ENCODE results near the gene FGR. TPM values are rescaled to one million over a fixed set of nuclear protein-coding genes. Genes with fewer than 3 reads are reported as not detected.

The FGR gene
- total and polyA plus RNA-seq, 2 of the 13 experiments (the other 11 are each of a cell fraction or from before 2014, with no cell fraction given) = not detected

DNA sequence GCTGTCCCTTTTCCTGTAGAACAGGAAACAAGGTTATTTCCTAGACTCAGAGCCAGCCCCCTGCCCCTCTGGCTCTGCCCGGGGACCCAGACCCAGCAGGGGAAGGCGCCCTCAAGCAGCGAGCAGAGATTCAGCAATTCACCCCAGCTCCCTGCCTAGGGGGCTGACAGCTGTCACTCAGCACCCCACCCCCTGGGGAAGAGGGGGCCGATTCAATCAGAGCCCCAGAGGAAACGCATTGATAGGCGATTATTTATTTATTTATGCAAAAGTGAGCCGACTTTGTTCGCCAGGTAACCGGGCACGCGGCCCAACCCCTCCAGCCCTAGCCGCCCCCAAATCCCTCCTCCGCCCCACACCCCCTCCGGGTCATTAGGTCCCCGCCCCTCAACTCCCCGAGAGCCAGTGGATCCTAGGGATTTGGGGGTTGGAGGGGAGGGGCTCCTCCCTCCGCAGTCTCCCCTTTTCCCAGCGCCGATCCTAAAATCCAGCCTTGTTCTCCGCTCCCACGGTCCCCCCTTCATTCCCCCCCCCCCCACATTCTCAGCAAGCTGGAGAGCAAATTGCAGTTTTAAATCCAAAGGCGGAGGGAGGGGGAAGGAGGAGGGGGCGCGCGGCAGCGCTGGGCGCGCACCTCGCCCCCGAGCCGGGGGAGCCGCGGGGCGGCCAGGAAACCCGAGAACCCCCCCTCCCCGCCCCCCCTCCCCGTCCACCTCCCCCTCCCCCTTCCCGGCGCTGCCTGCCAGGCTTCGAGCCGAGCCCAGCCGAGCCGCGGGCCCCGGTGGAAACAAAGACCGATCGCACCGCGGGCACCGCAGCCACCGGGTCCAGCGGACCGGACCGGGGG is 32.3 kb downstream of the FGR start (continued):
- TF ChIP-seq, protein P1, sequence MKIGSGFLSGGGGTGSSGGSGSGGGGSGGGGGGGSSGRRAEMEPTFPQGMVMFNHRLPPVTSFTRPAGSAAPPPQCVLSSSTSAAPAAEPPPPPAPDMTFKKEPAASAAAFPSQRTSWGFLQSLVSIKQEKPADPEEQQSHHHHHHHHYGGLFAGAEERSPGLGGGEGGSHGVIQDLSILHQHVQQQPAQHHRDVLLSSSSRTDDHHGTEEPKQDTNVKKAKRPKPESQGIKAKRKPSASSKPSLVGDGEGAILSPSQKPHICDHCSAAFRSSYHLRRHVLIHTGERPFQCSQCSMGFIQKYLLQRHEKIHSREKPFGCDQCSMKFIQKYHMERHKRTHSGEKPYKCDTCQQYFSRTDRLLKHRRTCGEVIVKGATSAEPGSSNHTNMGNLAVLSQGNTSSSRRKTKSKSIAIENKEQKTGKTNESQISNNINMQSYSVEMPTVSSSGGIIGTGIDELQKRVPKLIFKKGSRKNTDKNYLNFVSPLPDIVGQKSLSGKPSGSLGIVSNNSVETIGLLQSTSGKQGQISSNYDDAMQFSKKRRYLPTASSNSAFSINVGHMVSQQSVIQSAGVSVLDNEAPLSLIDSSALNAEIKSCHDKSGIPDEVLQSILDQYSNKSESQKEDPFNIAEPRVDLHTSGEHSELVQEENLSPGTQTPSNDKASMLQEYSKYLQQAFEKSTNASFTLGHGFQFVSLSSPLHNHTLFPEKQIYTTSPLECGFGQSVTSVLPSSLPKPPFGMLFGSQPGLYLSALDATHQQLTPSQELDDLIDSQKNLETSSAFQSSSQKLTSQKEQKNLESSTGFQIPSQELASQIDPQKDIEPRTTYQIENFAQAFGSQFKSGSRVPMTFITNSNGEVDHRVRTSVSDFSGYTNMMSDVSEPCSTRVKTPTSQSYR (CRISPR knock-in tag; IDR thresholded peaks at IDR 0.05; ENCODE audit: borderline replicate concordance) = peak; percentile 25; the same call in 1 of the 2 replicates
- TF ChIP-seq, protein P2, sequence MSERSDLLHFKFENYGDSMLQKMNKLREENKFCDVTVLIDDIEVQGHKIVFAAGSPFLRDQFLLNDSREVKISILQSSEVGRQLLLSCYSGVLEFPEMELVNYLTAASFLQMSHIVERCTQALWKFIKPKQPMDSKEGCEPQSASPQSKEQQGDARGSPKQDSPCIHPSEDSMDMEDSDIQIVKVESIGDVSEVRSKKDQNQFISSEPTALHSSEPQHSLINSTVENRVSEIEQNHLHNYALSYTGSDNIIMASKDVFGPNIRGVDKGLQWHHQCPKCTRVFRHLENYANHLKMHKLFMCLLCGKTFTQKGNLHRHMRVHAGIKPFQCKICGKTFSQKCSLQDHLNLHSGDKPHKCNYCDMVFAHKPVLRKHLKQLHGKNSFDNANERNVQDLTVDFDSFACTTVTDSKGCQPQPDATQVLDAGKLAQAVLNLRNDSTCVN (CRISPR knock-in tag; IDR thresholded peaks at IDR 0.05; ENCODE audit: borderline replicate concordance) = no peak
- TF ChIP-seq, protein P3, sequence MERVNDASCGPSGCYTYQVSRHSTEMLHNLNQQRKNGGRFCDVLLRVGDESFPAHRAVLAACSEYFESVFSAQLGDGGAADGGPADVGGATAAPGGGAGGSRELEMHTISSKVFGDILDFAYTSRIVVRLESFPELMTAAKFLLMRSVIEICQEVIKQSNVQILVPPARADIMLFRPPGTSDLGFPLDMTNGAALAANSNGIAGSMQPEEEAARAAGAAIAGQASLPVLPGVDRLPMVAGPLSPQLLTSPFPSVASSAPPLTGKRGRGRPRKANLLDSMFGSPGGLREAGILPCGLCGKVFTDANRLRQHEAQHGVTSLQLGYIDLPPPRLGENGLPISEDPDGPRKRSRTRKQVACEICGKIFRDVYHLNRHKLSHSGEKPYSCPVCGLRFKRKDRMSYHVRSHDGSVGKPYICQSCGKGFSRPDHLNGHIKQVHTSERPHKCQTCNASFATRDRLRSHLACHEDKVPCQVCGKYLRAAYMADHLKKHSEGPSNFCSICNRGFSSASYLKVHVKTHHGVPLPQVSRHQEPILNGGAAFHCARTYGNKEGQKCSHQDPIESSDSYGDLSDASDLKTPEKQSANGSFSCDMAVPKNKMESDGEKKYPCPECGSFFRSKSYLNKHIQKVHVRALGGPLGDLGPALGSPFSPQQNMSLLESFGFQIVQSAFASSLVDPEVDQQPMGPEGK (CRISPR knock-in tag; IDR thresholded peaks at IDR 0.05) = 0 out of 2 replicates have a peak, but pooled peaks have one; percentile 59
- TF ChIP-seq KDM4B (CRISPR knock-in tag; IDR thresholded peaks at IDR 0.05) = no peak
- TF ChIP-seq HMGA1 (CRISPR knock-in tag; conservative IDR thresholded peaks at IDR 0.05) = no peak
- no peak for TF ChIP-seq SMAD3 (CRISPR knock-in tag; IDR thresholded peaks at IDR 0.05)
- TF ChIP-seq KAT8 (CRISPR knock-in tag; IDR thresholded peaks at IDR 0.05) = no peak
- TF ChIP-seq ZNF710 (CRISPR knock-in tag; IDR thresholded peaks at IDR 0.05; ENCODE audit: borderline replicate concordance) = no peak
- TF ChIP-seq SNAI1 (CRISPR knock-in tag; IDR thresholded peaks at IDR 0.05; ENCODE audit: borderline replicate concordance) = no peak
- TF ChIP-seq MAZ (IDR thresholded peaks at IDR 0.05; ENCODE audit: borderline replicate concordance, low read depth, low read length) = peak; percentile 19; the same call in 1 of the 2 replicates
- TF ChIP-seq MAZ (CRISPR knock-in tag; IDR thresholded peaks at IDR 0.05; ENCODE audit: low read depth) = no peak; the same call in 1 of the 2 replicates
- TF ChIP-seq HNRNPUL1 (IDR thresholded peaks at IDR 0.05; ENCODE audit: low read depth, low read length) = no peak
- peak; percentile 12; the same call in 1 of the 2 replicates for TF ChIP-seq HDAC1 (CRISPR knock-in tag; IDR thresholded peaks at IDR 0.05)
- no peak for TF ChIP-seq ATF2 (CRISPR knock-in tag; IDR thresholded peaks at IDR 0.05)
- no peak for TF ChIP-seq NFATC3 (CRISPR knock-in tag; IDR thresholded peaks at IDR 0.05)
- 0 out of 2 replicates have a peak, but pooled peaks have one; percentile 38 for TF ChIP-seq ZSCAN25 (CRISPR knock-in tag; IDR thresholded peaks at IDR 0.05)
